ENCODE measurements around the gene NKAPD1.
A peak's percentile ranks its signal among the peaks of the same experiment; 100 is the strongest.
"Not testable (repeated sequence)": the region's sequence is repeated elsewhere in the genome, so short reads cannot be mapped to it uniquely, and the experiment has no call there.

The NKAPD1 gene, protein sequence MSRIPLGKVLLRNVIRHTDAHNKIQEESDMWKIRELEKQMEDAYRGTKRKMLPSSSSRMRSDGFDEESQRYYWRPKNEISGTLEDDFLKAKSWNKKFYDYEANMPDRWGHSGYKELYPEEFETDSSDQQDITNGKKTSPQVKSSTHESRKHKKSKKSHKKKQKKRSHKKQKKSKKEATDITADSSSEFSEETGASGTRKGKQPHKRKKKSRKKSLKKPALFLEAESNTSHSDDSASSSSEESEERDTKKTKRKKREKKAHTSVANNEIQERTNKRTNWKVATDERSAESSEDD

DNA sequence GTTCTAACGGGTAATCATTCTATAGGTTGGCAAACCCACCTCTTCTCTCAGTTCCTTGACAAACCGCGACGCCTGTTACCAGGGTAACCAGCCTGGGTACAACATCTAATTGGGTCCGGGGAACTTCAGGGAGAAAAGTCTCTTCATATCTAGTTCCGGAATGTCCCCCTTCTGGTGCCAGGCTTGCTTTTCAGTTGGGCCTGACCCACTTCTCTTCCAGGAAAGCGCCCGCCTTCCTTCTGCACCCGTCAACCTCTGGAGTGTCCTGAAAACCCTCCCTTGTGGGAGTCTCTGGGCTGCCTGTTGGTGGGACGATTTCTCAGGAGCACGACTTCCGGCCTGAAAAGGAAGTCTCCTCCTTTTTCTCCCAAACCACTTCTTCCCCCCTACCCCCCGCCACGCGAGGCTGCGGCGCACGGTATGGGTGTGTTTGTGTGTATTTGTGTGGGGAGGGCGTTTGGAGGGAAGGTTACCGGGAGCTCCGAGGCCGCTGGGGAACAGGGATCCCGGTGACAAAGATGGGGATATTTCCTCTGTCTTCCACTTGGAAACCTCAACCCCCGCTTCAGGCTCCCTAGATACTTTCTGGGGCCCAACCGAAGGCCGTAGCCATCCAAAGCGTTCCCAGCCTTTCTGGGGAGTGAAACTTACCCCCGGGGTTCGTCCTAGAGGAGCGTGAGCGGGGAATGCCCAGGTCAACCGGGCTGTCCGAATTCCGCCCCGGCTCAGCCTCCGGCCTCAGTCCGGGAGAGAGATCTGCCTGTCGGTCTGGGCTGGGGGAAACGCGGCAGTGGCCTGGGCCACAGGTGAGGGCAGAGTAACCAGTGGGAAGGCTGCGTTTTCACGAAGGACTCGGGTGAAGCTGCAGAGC is at the start of gene NKAPD1, which contains the start of gene PIH1D2:
TSS of gene NKAPD1 (plus strand) at position 359 of the 871 bp plus-strand sequence. CDS start 1,276 bp downstream, outside the sequence.
TSS of gene PIH1D2 (minus strand) at position 77 of the 871 bp plus-strand sequence. CDS start 843 bp downstream, outside the sequence.
- DNase-seq (ENCODE audit: low spot score), result peak; percentile 83

DNA sequence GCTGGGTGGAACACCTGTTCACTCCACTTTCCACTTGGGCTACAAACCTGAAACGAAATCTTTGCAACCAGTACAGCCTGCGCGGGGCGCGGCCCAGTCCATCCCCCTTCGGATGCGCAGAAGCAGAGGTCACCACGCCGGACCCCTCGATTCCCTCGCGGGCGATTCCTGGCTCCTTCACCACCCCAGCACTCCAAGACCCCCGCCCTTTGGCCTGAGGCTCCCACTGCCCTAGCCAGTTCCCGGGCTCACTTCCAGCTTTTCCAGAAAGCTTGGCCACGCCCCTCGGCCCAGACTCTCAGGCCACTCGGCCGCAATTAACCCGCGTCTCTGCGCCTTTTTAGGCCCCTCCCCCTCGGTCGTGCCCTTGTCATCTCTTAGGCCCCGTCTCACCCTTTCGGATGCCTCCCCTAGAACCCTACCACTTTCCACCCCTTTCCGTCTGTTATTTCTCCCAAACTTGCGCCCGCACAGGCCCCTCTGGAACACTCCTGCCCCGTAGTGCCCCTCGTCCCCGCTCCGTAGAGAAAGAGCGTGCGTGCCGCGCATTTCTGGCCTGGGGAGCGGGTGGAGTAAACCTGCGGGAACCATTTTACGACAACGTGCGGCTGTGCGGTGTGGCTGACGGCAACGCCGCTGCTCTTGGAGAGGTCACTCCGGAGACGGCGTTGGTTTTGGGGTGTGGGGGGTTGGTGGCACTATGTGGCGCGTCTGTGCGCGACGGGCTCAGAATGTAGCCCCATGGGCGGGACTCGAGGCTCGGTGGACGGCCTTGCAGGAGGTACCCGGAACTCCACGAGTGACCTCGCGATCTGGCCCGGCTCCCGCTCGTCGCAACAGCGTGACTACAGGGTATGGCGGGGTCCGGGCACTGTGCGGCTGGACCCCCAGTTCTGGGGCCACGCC is 49.1 kb upstream of the NKAPD1 start, which contains the start of gene DLAT:
TSS of gene DLAT (plus strand) at position 636 of the 906 bp plus-strand sequence. CDS start at position 701, 65 bp downstream.
- peak; percentile 83 for DNase-seq (ENCODE audit: low spot score)

DNA sequence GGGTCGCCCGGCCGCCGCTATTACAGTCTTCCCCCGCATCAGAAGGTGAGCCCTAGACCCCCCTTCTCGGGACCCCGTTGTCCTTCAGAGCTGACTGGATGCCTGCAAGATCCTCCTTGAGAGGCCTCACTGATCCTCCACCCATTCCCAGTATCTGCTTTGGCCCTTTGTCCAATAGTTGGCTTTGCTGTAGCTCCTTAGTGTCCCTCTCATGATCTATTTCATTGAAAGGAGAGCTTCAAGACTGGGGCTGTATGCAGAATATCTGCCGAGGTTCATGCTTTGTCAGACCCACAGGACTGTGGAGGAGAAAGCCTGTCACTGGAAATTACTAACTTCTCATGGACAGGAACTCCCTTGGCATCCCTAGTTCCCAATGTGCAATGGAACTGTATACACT is 48.4 kb upstream of the NKAPD1 start:
- peak; percentile 38 for DNase-seq (ENCODE audit: low spot score)

DNA sequence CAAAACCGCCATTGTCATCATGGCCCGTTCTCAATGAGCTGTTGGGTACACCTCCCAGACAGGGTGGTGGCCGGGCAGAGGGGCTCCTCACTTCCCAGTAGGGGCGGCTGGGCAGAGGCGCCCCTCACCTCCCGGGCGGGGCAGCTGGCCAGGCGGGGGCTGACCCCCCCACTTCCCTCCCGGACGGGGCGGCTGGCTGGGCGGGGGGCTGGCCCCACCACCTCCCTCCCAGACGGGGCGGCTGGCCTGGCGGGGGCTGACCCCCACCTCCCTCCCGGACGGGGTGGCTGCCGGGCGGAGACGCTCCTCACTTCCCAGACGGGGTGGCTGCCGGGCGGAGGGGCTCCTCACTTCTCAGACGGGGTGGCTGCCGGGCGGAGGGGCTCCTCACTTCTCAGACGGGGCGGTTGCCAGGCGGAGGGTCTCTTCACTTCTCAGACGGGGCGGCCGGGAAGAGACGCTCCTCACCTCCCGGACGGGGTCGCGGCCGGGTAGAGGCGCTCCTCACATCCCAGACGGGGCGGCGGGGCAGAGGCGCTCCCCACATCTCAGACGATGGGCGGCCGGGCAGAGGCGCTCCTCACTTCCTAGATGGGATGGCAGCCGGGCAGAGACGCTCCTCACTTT is 47.2 kb upstream of the NKAPD1 start:
- not testable (repeated sequence) for DNase-seq (ENCODE audit: low spot score)

DNA sequence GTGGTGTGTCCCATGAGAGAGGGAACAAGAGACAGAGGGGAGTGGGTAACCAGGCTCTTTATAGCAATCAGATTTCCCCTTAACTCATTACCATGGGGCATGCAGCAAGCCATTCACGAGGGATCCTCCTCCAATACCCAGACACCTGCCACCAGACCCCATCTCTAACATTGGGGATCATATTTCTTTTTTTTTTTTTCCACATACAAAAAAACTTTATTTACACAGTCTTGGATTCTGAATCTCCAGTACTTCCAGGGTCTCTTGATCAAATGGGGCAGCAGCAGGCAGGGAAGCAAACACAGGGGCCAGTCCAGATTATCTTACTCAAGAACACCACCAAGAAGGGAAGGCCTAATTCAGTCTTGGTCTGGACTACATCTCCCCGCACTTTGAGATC is 44.6 kb upstream of the NKAPD1 start:
- DNase-seq (ENCODE audit: low spot score), result no peak

DNA sequence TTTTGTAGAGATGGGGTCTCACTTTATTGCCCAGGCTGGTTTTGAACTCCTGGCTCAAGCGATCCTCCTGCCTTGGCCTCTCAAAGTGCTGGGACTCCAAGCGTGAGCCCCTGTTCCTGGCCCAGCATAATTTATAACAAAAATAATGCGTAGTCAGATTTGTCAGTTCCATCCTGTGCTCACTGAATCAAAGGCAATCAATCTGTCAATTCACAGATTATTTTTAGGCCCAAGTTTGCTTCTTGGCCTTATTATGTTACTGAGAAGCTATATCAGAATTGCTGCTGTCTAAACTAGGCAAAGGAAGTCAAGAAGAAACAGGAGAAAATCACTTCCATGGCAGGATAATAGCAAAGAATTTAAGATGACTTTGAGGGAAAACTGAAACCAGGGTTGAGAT is 40.2 kb upstream of the NKAPD1 start:
- DNase-seq (ENCODE audit: low spot score), result no peak

DNA sequence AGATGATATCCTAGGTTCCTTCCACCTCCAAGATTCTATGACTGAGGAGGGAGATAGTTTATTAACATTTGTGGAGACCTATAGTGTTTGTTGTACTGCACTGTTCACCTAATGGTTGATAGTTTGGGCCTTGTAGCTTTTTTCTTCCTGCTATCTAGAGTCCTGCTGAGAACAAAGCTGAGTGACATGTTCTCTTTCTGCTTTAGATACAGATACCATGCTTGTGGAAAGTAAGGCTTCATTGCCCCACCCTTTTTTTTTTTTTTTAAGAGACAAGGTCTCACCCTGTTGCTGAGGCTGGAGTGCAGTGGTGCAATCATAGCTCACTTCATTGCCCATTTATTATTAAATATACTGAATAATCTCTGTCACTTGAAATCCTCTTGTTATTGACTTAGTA is 36.6 kb upstream of the NKAPD1 start:
- no peak for DNase-seq (ENCODE audit: low spot score)

DNA sequence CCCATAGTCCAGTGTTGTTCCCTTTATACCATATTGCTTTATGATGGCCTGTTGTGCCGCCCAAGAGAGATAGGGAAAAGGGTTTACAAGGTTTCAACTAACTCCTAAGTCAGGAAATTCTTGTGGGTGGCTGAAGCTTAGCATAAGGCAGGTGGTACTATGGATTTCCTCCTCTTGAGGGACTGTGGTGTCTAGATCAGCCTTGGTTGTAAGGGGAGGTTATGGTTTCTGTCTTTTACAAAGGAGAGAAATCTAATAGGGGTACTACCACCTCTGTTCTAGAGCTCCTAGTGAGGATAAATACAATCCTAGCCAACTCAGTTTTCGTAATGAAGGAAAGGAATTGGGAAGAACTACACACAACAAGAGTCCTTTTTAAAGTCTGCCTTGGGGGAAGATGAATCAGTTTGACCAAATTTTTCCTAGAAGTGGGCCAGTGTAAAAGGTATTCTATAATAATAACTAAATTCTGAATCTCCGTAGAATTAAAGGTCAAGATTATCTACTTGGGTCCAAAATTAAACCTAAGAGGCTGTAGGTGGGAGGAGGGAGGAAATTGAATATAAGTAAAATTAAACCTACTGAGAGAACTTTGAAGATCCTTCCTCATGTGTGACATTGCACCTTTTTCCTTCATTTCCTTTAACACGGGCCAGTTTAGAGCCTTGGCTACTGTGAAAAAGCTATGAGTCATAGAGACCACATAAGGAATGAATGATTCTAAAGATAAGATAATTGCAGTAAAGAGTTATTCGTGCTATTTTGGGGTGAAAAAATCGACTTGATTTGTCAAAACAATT is 31.7 kb upstream of the NKAPD1 start:
- DNase-seq (ENCODE audit: low spot score), result no peak

DNA sequence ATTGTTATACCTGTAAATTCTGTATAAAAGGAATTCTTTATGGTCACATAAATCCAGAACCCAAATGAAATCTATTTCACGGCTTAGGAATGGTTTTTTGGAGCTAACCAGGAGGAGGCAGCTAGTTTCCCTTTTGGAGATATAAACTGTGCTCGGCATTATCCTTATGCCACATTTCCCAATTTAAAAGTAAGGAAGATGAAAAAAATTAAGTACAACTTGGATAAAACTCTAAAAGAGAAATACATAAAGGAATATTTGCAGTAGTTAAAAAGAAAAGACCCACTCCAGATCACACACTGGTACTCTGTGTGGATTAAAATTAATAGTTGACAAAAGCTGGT is 31.2 kb upstream of the NKAPD1 start:
- no peak for DNase-seq (ENCODE audit: low spot score)

DNA sequence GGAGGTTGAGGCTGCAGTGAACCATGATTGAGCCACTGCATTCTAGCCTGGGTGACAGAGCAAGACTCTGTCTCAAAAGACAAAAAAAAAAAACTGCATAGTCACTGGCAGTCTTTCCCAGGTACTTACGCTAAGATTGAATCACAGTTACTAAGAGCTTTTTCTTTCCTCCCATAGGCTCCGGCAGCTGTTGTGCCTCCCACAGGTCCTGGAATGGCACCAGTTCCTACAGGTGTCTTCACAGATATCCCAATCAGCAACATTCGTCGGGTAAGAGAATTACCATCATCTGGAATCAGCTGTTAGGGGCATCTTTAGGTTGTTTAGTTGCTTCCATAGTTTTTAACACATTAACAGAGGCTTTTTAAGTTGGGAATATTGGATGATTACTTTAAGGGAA is 29.1 kb upstream of the NKAPD1 start:
- DNase-seq (ENCODE audit: low spot score), result no peak

DNA sequence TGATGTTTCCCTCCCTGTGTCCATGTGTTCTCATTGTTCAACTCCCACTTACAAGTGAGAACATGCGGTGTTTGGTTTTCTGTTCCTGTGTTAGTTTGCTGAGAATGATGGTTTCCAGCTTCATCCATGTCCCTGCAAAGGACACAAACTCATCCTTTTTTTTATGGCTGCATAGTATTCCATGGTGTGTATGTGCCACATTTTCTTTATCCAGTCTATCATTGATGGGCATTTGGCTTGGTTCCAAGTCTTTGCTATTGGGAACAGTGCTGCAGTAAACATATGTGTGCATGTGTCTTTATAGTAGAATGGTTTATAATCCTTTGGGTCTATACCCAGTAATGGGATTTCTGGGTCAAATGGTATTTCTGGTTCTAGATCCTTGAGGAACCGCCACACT is 27.5 kb upstream of the NKAPD1 start:
- not testable (repeated sequence) for DNase-seq (ENCODE audit: low spot score)

DNA sequence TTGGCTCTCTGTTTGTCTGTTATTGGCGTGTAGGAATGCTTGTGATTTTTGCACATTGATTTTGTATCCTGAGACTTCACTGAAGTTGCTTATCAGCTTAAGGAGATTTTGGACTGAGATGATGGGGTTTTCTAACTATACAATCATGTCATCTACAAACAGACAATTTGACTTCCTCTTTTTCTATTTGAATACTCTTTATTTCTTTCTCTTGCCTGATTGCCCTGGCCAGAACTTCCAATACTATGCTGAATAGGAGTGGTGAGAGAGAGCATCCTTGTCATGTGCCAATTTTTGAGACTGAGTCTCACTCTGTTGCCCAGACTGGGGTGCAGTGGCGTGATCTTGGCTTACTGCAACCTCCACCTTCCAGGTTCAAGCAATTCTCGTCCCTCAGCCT is 25.8 kb upstream of the NKAPD1 start:
- DNase-seq (ENCODE audit: low spot score), result not testable (repeated sequence)

DNA sequence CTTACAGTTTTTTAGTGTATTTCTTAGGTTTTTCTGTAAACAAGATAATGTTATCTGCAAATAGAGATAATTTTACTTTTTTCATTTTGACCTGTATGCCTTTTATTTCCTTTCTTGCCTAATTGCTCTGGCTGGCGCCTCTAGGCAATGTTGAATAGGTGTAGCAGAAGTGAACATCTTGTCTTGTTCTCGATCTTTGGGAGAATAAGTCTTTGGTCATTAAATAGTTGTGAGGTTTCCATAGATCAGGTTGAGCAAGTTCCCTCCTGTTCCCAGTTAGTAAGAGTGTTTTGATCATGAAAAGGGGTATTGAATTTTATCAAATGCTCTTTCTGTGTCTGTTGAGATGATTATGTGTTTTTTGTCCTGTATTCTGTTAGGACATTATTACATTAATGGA is 24.3 kb upstream of the NKAPD1 start:
- DNase-seq (ENCODE audit: low spot score), result no peak

DNA sequence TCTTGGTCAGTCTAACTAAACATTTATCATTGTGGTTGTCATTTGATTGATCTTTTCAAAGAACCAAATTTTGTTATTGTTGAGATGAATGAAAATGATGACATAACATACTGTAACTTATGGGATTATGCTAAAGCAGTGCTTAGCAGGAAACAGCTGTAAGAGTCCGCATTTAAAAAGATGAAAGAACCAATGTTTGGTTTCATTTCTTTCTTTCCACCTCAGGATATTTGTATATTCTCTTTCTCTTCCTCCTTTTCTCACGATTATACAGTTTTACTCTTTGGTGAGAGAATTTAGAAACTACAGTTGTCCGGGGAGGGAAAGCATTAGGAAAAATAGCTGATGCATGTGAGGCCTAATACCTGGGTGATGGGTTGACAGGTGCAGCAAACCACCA is 23.4 kb upstream of the NKAPD1 start:
- no peak for DNase-seq (ENCODE audit: low spot score)

DNA sequence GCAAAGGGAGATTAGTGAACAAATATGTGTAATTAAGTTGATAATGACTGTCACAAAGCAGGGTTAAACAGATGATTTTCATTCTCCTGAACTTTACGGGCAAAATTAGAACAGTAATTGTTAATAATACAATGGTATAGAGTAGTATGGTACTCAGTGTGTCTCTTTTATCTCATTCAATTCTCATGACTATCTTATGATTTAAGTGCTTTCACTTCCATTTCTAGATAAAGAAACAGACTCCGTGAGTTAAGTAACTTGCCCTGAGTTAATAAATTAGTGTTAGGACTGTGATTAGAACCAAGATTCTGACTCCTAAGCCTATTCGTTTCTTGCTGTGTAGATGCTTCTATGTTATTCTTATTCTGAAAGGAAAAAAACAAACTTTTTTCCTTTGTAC is 22.3 kb upstream of the NKAPD1 start:
- DNase-seq (ENCODE audit: low spot score), result no peak

DNA sequence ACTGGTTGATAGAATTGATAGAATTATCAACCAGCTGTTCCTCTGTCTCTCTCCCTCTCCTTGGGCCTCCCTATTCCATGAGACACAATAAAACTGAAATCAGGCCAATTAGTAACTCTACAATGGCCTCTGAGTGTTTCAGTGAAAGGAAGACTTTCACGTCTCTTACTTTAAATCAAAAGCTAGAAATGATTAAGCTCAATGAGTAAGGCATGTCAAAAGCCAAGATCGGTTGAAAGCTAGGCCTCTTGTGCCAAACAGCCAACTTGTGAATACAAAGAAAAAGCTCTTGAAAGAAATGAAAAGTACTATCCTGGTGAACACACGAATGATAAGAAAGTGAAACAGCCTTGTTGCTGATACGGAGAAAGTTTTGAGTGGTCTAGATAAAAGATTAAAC is 16.9 kb upstream of the NKAPD1 start:
- DNase-seq (ENCODE audit: low spot score), result no peak

DNA sequence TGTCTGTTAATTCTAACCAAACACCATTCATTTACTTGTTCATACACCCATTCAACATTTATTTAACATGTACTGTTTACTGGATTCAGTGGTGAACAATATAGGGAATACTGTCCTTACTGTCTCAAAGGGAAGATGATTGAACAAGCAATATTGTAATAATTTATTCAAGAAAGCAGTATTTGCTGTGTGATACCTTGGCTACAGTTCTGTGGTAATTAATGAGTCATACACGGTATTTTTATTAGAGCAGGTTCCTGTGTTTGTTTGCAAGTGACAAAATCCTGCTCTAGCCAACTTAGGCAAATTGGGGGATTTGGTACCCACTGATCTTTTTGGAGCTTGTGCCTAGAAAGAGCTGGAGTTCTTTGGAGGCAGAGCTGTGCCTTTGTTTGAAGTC is 16.0 kb upstream of the NKAPD1 start:
- no peak for DNase-seq (ENCODE audit: low spot score)

DNA sequence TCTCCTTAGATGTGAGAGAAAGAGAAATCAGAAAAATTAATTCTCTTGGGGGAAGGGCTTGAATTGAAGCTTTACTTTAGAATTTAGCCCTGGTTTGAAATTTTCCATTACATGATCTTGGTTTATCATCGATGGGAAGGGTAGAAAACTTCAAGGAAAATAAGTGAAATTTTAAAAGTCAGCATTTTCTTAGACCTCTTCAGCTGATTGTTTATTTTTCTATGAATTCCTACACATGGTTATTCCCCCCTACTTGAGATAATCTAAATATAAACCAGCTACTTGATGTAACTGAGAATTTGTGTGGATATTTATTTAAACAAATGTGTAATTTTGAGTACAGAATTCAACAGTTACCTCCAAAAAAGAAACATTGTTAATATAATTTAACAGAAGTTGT is 11.2 kb upstream of the NKAPD1 start:
- DNase-seq (ENCODE audit: low spot score), result peak; percentile 9

DNA sequence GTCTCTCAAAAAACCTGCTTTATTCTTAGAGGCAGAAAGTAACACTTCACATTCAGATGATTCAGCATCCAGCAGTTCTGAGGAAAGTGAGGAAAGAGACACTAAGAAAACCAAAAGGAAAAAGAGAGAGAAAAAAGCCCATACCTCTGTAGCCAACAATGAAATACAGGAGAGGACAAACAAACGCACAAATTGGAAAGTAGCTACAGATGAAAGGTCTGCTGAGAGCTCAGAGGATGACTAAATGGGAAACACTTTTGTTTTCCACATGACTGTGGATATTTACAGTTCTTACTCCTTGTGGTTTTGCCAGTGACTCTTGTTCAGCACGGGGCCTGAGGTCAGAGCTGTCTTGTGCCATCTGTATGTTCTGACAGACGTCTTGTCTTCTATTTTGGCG is 8.6 kb downstream of the NKAPD1 start:
- DNase-seq (ENCODE audit: low spot score), result no peak

DNA sequence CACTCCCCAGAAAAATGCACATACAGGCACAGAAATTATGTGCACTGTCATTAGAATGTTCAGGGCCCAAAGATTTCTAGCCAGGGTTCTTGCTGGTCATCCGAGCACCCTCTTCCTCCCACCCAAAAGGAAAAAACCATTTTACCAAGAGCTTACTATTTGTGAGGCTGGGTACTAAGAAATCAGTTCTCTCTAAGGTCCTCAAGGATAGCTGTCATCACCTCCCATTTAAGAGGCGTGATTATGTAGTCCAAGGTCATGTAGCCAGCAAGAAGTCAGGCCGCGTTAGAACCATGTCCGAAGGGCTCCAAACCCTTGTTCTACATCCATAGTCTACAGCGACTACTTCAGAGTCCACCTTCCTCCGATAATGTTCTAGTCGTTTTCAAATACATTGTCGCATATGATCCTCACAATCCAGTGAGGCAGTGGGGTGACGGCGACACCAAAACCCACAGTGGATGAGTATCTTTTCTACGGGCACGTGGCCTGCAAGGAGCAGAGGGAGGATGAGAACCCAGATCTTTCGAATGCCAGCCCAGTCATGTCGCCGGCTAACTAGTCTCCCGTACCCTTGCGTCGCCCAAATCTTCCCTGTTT is 11.8 kb downstream of the NKAPD1 start:
- DNase-seq (ENCODE audit: low spot score), result peak; percentile 44
